NCI-H82 treated with DMSO at 0.1 percent for 48 hours (cell line): ENCODE results near the gene WNT6.

Experiments
- DNase-seq: peaks from one replicate; lab custom pipeline; 2025; ENCODE audit not compliant: unreplicated experiment; lab: John Stamatoyannopoulos, UW

WNT6 gene

GRCh38 chr2:218857371-218858137, 2.1 kb upstream of the WNT6 start:
- no peak for DNase-seq

- DNase-seq = no peak
These were observed 1.5 kb upstream of the WNT6 start for GRCh38 chr2:218858138-218858445.

GRCh38 chr2:218858671-218859555, 692 bp upstream of the WNT6 start:
- no peak for DNase-seq

GRCh38 chr2:218859988-218860831, 605 bp downstream of the WNT6 start:
- no peak for DNase-seq

- DNase-seq = peak; percentile 98
These were observed 1.4 kb downstream of the WNT6 start for GRCh38 chr2:218860950-218861381.

- DNase-seq = no peak
These were observed 2.2 kb downstream of the WNT6 start for GRCh38 chr2:218861645-218862318.

GRCh38 chr2:218863021-218863520, 3.5 kb downstream of the WNT6 start:
- DNase-seq = no peak

- no peak for DNase-seq
These were observed 5.8 kb downstream of the WNT6 start for GRCh38 chr2:218865396-218865795.

GRCh38 chr2:218865999-218866398, 6.4 kb downstream of the WNT6 start:
- DNase-seq = no peak

- DNase-seq = no peak
These were observed 8.3 kb downstream of the WNT6 start for GRCh38 chr2:218867900-218868299.

- DNase-seq = no peak
These were observed 9.5 kb downstream of the WNT6 start for GRCh38 chr2:218869064-218869463.

GRCh38 chr2:218870984-218871344, 11.4 kb downstream of the WNT6 start:
- DNase-seq = no peak

- DNase-seq = no peak
These were observed 12.0 kb downstream of the WNT6 start for GRCh38 chr2:218871345-218872302.

GRCh38 chr2:218872645-218873358, 13.2 kb downstream of the WNT6 start:
- DNase-seq = no peak

- DNase-seq = no peak
These were observed 14.0 kb downstream of the WNT6 start for GRCh38 chr2:218873359-218874194.

GRCh38 chr2:218875692-218876246, 16.2 kb downstream of the WNT6 start:
- no peak for DNase-seq

GRCh38 chr2:218876562-218877219, 17.1 kb downstream of the WNT6 start:
- DNase-seq = peak; percentile 77
